GM19025 (cell line): ENCODE results near the gene CATSPERE.
A peak's percentile ranks its signal among the peaks of the same experiment; 100 is the strongest.

ENCODE experiments used
- ATAC-seq: cut with Tn5 transposase; IDR thresholded peaks from one replicate; pipeline ENCODE4 v1.9.1; 2021; ENCODE audit warnings: mild to moderate bottlenecking, low read depth, moderate library complexity; ENCODE audit not compliant: unreplicated experiment

The CATSPERE gene

GRCh38 chr1:244461245-244462071 is at the start of gene CATSPERE:
TSS of gene CATSPERE (plus strand) at chr1:244461273. CDS start at chr1:244461430, 157 bp downstream.
- ATAC-seq: peak; percentile 99

- no peak for ATAC-seq
Measured at GRCh38 chr1:244412176-244412575, 48.9 kb upstream of the CATSPERE start.

- no peak for ATAC-seq
Measured at GRCh38 chr1:244413736-244414135, 47.3 kb upstream of the CATSPERE start.

- no peak for ATAC-seq
Measured at GRCh38 chr1:244414543-244414942, 46.5 kb upstream of the CATSPERE start.

- no peak for ATAC-seq
Measured at GRCh38 chr1:244419024-244419423, 42.0 kb upstream of the CATSPERE start.

- no peak for ATAC-seq
Measured at GRCh38 chr1:244422174-244422573, 38.9 kb upstream of the CATSPERE start.

- ATAC-seq: no peak
Measured at GRCh38 chr1:244424649-244425334, 36.3 kb upstream of the CATSPERE start.

GRCh38 chr1:244427647-244428046 is 33.4 kb upstream of the CATSPERE start:
- ATAC-seq: no peak

GRCh38 chr1:244429818-244430217 is 31.3 kb upstream of the CATSPERE start:
- ATAC-seq: no peak

- no peak for ATAC-seq
Measured at GRCh38 chr1:244431166-244431565, 29.9 kb upstream of the CATSPERE start.

- no peak for ATAC-seq
Measured at GRCh38 chr1:244435562-244436205, 25.4 kb upstream of the CATSPERE start.

GRCh38 chr1:244436336-244437085 is 24.6 kb upstream of the CATSPERE start:
- no peak for ATAC-seq

GRCh38 chr1:244437086-244437468 is 24.0 kb upstream of the CATSPERE start:
- ATAC-seq: no peak

GRCh38 chr1:244439391-244440032 is 21.6 kb upstream of the CATSPERE start:
- no peak for ATAC-seq

- ATAC-seq: no peak
Measured at GRCh38 chr1:244442850-244443249, 18.2 kb upstream of the CATSPERE start.

GRCh38 chr1:244444854-244445253 is 16.2 kb upstream of the CATSPERE start:
- no peak for ATAC-seq

GRCh38 chr1:244445320-244446181 is 15.5 kb upstream of the CATSPERE start:
- ATAC-seq: no peak

- ATAC-seq: no peak
Measured at GRCh38 chr1:244447024-244447423, 14.0 kb upstream of the CATSPERE start.

GRCh38 chr1:244447552-244447951 is 13.5 kb upstream of the CATSPERE start:
- ATAC-seq: no peak
